Muscle of leg (tissue), 11 donors: ENCODE data around the gene PARVB. TPM values are rescaled to one million over a fixed set of nuclear protein-coding genes. Genes with fewer than 3 reads are reported as not detected.

Experiments
- DNase-seq: peaks from one replicate; pipeline ENCODE4 v3.0.0; 2013
- H3K27ac ChIP-seq: one replicate; pipeline ENCODE4 v1.5.1; 2013; ENCODE audit warnings: mild to moderate bottlenecking, low read length, control low read depth
- H3K27me3 ChIP-seq: one replicate; pipeline ENCODE4 v1.6.1; 2013; ENCODE audit warnings: low read length; ENCODE audit not compliant: control insufficient read depth, insufficient read depth
- H3K36me3 ChIP-seq: one replicate; pipeline ENCODE4 v1.6.1; 2013; ENCODE audit warnings: low read length; ENCODE audit not compliant: control insufficient read depth, insufficient read depth
- H3K4me1 ChIP-seq: one replicate; pipeline ENCODE4 v1.6.1; 2013; ENCODE audit warnings: low read length; ENCODE audit not compliant: control insufficient read depth, insufficient read depth
- H3K4me3 ChIP-seq: one replicate; pipeline ENCODE4 v1.5.1; 2013; ENCODE audit warnings: low read length, control low read depth
- H3K9me3 ChIP-seq: replicated peaks from 2 replicates; pipeline ENCODE4 v1.6.1; 2013; ENCODE audit warnings: low read depth, low read length; ENCODE audit not compliant: control insufficient read depth
- WGBS: methylation state at CpG from one replicate; pipeline ENCODE4 v1.1.5; 2013; ENCODE audit warnings: missing lambda C conversion rate; ENCODE audit not compliant: insufficient coverage; 5-methylcytosine and 5-hydroxymethylcytosine counted together
- polyA plus RNA-seq, 8 donors: library from polyadenylated mRNA; unstranded; fragments of 120-200 nt; gene quantifications; one replicate each; pipeline versions ENCODE4 v1.2.1 to v1.2.3, GENCODE V29; 2013; ENCODE audit warnings: inconsistent platforms in 1 of 8, low replicate concordance in 1 of 8; ENCODE audit not compliant: insufficient read length in 8 of 8, insufficient read depth in 1 of 8
- total RNA-seq: library from RNA; stranded (reverse); fragments of 120-200 nt; gene quantifications from one replicate; pipeline ENCODE4 v1.2.4, GENCODE V29; 2013

The PARVB gene
- total and polyA plus RNA-seq, 9 donors = 31.5 to 52.0 (median 43.8) TPM

DNA sequence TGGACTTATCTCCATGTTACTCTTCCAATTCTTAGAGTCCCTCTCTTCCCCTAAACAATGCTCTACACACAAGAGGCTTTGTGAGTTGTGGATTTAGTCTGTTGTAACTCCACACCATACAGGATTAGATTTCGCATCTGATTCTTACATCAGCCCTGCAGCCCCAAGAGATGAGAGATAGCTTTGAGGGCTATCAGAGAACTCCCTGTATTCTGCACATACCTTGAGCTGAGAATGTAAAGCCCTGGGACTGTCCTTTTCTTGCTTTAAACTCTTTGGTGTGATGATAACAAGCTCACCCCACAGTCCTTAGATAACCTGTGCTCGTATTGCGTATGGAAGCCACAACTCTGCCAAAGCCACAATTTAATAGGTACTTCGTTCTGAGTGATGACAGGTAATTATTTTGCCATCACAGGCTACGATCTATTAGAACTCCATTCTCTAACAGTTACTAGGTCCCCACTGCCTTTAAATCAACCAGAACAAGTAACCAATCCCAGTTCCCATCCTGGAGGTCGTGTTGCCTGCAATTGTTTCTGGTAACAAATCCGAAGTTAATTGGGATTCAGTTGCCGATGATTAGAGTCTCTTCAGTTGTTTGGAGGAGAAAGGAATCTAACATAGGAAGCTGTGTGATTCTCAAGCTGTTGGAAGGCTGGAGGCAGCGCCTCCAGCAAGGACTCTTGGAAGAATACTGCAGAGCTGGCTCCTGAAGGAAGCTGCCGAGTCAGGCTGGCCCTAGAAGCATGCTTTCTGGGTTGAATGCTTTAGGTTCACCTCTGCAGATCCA is 155.3 kb downstream of the PARVB start:
- 53% methylated on average over 3 of the region's 10 CpGs for WGBS
- Histone ChIP-seq H3K27ac (no peak overlapping the region), H3K9me3 (no peaks in the 10 kb centered on the region), H3K4me1 (peaks cover 3% of the 10 kb centered on the region), H3K27me3 (peaks cover 23% of the 10 kb centered on the region), H3K4me3 (no peak overlapping the region), H3K36me3 (no peaks in the 10 kb centered on the region)
- no peak for DNase-seq

DNA sequence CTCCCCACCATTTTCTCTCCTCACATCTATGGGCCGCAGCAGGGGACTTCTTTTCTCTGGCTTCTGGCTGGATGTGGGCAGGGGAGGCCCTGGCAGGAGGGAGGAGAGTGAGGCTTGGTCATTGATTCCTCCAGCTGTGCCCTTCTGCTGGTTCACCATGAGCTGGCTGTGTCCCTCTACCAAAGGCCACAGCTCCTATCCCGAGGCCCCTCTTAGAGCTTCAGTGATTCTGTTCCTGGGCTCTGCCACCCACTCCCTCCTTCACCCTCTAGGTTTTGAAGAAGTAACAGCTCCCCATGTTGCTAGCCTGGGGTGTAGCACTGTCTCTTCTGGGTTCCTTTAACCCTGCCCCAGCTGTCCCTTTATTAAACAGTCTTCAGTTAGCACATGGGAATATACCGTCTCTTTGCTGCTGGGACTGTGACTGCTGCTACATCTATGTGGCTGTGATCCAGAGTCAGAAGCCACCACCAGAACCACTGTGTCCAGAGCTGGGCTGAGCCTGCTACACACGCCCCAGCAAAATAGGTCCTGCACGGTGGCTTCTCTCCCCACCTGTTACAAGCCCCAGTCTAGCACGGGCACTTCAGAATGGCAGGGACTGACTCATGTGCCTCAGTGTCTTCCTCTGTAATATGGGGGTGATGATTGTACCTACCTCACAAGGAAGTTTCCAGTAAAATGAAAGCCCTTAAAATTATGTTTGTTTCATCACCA is 156.0 kb downstream of the PARVB start:
- WGBS = 80% methylated on average over 1 of the region's 6 CpGs
- Histone ChIP-seq H3K27me3 (peaks cover 23% of the 10 kb centered on the region), H3K4me3 (no peak overlapping the region), H3K9me3 (no peaks in the 10 kb centered on the region), H3K27ac (no peak overlapping the region), H3K4me1 (peaks cover 3% of the 10 kb centered on the region), H3K36me3 (no peaks in the 10 kb centered on the region)
- no peak for DNase-seq

DNA sequence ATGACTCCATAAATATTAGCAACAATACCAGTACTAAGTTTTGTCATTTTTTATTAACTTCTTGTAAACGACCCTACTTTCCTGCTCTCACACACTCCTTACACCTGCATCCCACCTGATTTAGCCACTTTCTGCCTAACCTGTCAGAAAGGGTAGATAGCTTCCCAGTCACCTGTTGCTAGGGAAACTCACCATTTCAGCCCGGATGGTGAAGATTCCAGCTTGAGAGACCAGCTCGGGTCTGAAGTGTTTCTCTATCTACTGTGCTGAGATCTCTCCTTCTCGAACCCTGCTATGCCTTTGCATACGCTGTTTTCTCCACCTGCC is 156.6 kb downstream of the PARVB start, which contains the start of gene PARVG:
Gene PARVG (plus strand): TSS at position 220 of the 327 bp plus-strand sequence. CDS start 2,405 bp downstream, outside the sequence.
- Histone ChIP-seq H3K4me1 (peaks cover 3% of the 10 kb centered on the region), H3K9me3 (no peaks in the 10 kb centered on the region), H3K27me3 (peaks cover 23% of the 10 kb centered on the region), H3K4me3 (peak within 1 kb of the TSS; percentile 34), H3K27ac (peak within 1 kb of the TSS; percentile 42), H3K36me3 (no peaks in the 10 kb centered on the region)
- no peak for DNase-seq
- WGBS = 69% methylated on average over 5 of the region's 5 CpGs

DNA sequence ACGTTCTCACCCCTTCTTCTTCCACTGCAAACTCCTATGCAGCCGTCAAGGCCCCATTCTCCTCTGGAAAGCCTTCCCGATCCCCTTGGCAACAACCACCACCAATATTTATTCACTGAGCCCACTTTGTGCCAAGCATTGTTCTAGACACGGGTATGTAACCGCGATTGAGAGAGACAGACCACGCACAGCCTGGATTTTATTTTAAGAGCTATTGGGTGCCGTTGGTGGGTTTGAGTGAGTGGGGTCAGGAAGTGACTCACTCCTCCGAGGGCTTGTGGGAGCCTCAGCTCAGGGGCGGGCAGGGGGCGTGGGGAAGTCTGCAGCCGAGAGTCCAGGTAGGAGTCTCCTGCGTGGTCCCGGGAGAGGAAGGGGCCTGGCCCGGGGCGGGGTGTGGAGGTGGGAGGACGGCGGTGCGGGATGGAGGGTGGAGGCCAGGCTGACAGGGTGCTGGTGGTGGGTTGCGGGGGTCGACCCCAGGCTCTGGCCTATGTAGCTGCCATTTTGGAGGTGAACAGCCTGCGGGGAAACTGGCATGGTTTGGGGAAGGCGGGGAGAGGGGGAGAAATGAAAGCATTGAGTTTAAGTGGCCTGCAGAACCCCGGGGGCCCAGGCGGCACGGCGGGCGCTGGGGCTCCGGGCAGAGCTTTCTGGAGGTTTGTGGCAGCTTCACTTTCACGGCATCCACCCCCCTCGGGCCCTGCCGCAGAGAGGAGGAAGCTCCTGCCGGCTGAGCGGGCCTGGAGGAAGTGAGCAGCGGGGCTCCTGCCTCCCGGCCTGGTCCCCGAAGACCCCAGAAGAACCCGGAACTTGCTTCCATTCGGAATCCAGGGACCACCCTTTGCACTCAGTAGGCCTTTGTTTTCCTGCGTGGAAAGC is 157.2 kb downstream of the PARVB start:
- Histone ChIP-seq H3K4me1 (peaks cover 3% of the 10 kb centered on the region), H3K27ac (peak overlapping the region; percentile 42), H3K9me3 (no peaks in the 10 kb centered on the region), H3K27me3 (peaks cover 23% of the 10 kb centered on the region), H3K36me3 (no peaks in the 10 kb centered on the region), H3K4me3 (peak overlapping the region; percentile 34)
- no peak for DNase-seq
- WGBS = 50% methylated on average over 28 of the region's 40 CpGs

DNA sequence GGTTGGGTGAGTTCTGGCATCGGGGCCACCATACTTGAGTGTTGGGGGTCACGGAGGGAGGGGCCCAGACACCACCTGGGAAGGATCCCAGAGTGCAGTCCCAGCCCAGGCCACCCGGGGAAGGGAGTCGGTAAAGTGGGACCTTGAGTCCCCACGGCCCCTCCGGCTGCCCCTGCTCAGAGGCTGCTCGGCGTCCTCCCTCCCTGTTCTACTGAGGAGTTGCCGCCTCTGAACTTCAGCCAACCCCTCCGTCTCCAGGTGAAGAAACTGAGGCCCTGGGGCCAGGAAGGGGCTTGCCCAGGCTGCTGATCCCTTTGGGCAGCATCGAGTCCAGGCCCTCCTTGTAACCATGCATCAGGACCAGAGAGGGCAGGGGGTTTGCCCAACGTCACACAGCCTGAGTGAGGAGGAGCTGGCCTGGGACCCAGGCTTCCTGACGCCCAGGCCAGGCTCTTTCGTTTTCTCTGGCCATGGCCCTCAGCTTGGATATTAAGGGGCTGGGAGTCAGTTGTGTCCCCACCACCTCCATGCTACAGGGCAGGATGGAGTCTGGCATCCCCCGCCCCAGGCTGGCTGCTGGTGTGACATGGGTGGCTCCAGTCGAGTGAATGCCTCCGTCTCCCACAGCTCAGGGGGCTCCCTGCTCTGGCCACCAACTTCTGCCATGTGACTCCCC is 157.9 kb downstream of the PARVB start:
- Histone ChIP-seq H3K4me3 (peak overlapping the region; percentile 34), H3K9me3 (no peaks in the 10 kb centered on the region), H3K27ac (peak overlapping the region; percentile 42), H3K27me3 (peaks cover 23% of the 10 kb centered on the region), H3K4me1 (peaks cover 3% of the 10 kb centered on the region), H3K36me3 (no peaks in the 10 kb centered on the region)
- WGBS = 68% methylated on average over 12 of the region's 17 CpGs
- no peak for DNase-seq

DNA sequence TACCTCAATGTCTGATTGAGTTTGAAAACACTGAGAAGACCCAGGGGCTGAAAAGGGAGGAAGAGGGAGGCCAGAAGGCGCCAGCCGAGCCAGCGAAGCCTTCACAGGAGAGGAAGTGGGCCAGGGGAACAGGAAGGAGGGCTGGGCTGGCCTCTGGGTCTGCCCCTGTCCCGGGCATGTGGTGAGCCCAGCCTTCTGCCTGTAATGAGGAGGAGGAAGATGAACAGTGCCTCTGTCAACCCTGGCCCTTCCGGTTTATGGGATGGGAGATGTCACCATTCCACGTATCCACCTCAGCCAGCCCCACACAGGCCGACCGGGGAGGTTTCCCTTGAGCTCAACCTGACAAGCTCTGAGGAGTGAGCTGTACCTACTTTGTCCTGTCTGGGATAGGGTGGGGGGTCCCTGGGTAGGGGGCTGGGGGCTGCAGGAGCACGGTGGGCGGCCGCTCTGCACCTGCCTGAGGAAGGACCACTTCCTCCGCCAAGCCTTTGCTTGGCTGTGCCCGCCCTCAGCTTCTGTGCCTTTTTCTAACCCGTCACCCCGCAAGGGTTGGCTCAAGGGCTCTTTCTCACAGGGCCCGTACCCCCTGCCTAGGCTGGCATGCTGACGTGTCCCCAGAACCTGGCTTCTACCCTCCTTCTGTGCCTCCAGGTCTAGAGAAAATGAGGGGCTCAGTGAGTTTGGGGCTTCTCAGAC is 158.6 kb downstream of the PARVB start:
- Histone ChIP-seq H3K27ac (peak overlapping the region; percentile 29), H3K4me3 (peak overlapping the region; percentile 34), H3K36me3 (no peaks in the 10 kb centered on the region), H3K9me3 (no peaks in the 10 kb centered on the region), H3K27me3 (peaks cover 23% of the 10 kb centered on the region), H3K4me1 (peaks cover 3% of the 10 kb centered on the region)
- peak; percentile 52 for DNase-seq
- WGBS = 83% methylated on average over 9 of the region's 17 CpGs

DNA sequence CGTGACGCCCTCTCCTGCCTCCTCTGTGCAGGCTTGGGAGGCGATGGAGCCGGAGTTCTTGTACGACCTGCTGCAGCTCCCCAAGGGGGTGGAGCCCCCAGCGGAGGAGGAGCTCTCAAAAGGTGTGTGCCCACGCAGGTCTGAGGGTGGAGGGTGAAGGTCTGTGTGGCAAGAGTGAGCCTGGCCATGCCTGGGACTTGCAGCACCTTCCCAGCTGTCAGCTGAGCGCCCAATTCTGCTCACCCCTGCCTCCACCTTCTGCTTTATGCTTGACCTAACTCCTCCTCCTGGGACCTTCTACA is 159.1 kb downstream of the PARVB start:
- Histone ChIP-seq H3K4me3 (no peak overlapping the region), H3K36me3 (no peaks in the 10 kb centered on the region), H3K9me3 (no peaks in the 10 kb centered on the region), H3K27ac (no peak overlapping the region), H3K27me3 (peaks cover 23% of the 10 kb centered on the region), H3K4me1 (peaks cover 3% of the 10 kb centered on the region)
- WGBS = no CpG with 5 or more reads among the region's 8 CpGs
- no peak for DNase-seq

DNA sequence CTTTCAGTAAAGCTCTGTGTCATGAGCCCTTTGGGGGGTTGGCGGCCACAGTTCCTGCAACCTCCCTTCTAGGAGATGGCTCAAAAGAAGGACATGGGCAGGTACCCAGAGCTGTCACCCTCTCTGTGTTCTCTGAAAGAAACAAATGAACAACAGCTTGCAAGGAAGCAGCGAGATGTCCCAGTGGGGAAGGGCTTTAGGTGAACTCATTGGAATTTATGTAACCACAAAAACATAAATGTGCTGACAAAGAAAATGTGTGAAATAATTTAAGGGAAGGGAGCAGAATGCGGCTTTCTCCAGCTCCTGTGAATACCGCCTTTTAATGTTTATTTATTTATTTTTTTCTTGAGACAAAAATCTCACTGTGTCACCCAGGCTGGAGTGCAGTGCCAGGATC is 159.9 kb downstream of the PARVB start:
- H3K36me3 ChIP-seq = no peaks in the 10 kb centered on the region
- H3K4me3 ChIP-seq = no peak overlapping the region
- no peak for DNase-seq
- H3K4me1 ChIP-seq = peaks cover 3% of the 10 kb centered on the region
- no peaks in the 10 kb centered on the region for H3K9me3 ChIP-seq
- H3K27ac ChIP-seq = no peak overlapping the region
- H3K27me3 ChIP-seq = peaks cover 23% of the 10 kb centered on the region
- WGBS = 60% methylated on average over 2 of the region's 4 CpGs

DNA sequence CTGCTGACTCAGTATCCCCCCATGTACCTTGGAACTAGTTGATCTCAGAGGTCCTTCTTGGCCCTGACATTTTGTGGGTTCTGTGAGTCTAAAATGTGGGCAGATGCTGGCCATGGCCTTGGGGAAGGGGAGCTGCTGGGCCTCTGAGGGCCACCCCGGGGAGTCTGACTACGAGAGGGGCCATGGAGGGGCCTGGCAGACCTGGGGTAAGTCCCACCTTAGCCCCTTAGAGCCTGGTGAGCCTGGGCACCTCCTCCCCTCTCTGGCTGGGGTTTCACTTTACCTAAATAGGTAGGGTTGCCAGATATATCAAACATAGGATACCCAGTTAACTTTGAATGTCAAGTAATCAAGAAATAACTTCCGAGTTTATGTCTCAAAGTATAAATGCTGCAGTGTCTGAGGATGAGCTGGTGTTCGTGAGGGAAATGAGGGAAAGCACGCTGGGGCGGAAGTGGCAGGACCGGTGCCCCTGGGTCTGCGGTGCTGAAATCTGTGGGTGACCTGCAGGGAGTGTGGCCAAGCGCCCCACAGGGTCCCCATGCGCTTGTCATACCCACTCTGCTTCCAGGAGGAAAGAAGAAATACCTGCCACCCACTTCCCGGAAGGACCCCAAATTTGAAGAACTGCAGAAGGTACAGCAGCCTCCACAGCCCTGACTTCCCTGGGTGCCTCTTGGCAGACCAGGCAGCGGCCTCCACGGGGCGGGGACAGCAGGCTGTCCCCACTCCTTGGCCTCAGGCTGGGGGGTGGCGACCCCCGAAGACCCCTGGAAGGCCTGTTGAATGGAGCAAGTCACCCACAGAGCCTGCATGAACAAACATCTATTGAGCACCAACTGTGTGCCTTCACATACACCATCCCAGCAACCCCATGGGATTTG is 161.4 kb downstream of the PARVB start:
- H3K4me3 ChIP-seq = no peak overlapping the region
- WGBS = 90% methylated on average over 12 of the region's 16 CpGs
- DNase-seq = no peak
- H3K36me3 ChIP-seq = no peaks in the 10 kb centered on the region
- no peaks in the 10 kb centered on the region for H3K9me3 ChIP-seq
- no peak overlapping the region for H3K27ac ChIP-seq
- peaks cover 17% of the 10 kb centered on the region for H3K27me3 ChIP-seq
- peaks cover 3% of the 10 kb centered on the region for H3K4me1 ChIP-seq
